Esophagus muscularis mucosa (tissue), 4 donors: ENCODE results near the gene DPEP2. TPM values are rescaled to one million over a fixed set of nuclear protein-coding genes. Genes with fewer than 3 reads are reported as not detected.
A peak's percentile ranks its signal among the peaks of the same experiment; 100 is the strongest.

Experiments
- DNase-seq: peaks from one replicate; pipeline ENCODE4 v3.0.0-alpha.2; 2017; ENCODE audit errors: extremely low spot score
- H3K27ac ChIP-seq, 4 donors: fragments of 200-600 bp; sonication (generic); replicated peaks in 1 of 4; 1 replicate in 3 of 4; 2 replicates in 1 of 4; pipeline ENCODE4 v1.5.1; 2016 to 2019; ENCODE audit warnings: mild to moderate bottlenecking in 1 of 4
- H3K27me3 ChIP-seq, 4 donors: fragments of 200-600 bp; sonication (generic); one replicate each; pipeline versions ENCODE4 v1.5.1 to v1.6.0; 2016 to 2019
- H3K36me3 ChIP-seq, 4 donors: fragments of 200-600 bp; sonication (generic); one replicate each; pipeline ENCODE4 v1.5.1; 2016 to 2019
- H3K4me1 ChIP-seq, 4 donors: fragments of 200-600 bp; sonication (generic); one replicate each; pipeline ENCODE4 v1.5.1; 2016 to 2019
- H3K4me3 ChIP-seq, 4 donors: fragments of 200-600 bp; sonication (generic); 1 replicate in 2 of 4; 2 replicates in 2 of 4; pipeline ENCODE4 v1.5.1; 2016 to 2019; ENCODE audit warnings: mild to moderate bottlenecking in 4 of 4, moderate library complexity in 1 of 4
- H3K9me3 ChIP-seq, 4 donors: fragments of 200-600 bp; sonication (generic); 1 replicate in 3 of 4; 2 replicates in 1 of 4; pipeline ENCODE4 v1.5.1; 2016 to 2019
- EP300 ChIP-seq: sonication (generic); formaldehyde crosslinking; IDR thresholded peaks from one replicate; pipeline ENCODE4 v1.6.1; 2017; ENCODE audit warnings: antibody characterized with exemption
- POLR2A ChIP-seq: fragments of 450-650 bp; IDR thresholded peaks from one replicate; pipeline ENCODE4 v1.6.1; 2017; ENCODE audit warnings: antibody characterized with exemption, moderate library complexity, mild to moderate bottlenecking, low read depth
- POLR2AphosphoS5 ChIP-seq, 2 donors: sonication (generic); formaldehyde crosslinking; IDR thresholded peaks; one replicate each; pipeline ENCODE4 v1.6.1; 2017; ENCODE audit warnings: antibody characterized with exemption in 2 of 2
- WGBS: methylation state at CpG from one replicate; pipeline ENCODE4 v1.1.5; 2018; 5-methylcytosine and 5-hydroxymethylcytosine counted together
- intact Hi-C: fragments of 100-400 bp; cut with DNase I; formaldehyde crosslinking; loops from one replicate; pipeline ENCODE4 v1.15.1; 2023
- total RNA-seq, 4 donors: library from RNA; depleted of rRNA; stranded (reverse); fragments of >200 nt; gene quantifications; one replicate each; pipeline versions ENCODE4 v1.1.0 to v1.2.1, GENCODE V29; 2016
- TF ChIP-seq, protein P1 (sequence below), 3 experiments: fragments of 200-600 bp in 2 of 3; fragments of 450-650 bp in 1 of 3; sonication (generic) in 2 of 3; IDR thresholded peaks; one replicate each; pipeline ENCODE4 v1.5.1; 2017 to 2019; ENCODE audit warnings: antibody characterized with exemption in 3 of 3, mild to moderate bottlenecking in 2 of 3, moderate library complexity in 1 of 3

DPEP2 gene
- total RNA-seq, 4 donors from 2014 or later: 1.4 to 5.5 (median 3.7) TPM

DNA sequence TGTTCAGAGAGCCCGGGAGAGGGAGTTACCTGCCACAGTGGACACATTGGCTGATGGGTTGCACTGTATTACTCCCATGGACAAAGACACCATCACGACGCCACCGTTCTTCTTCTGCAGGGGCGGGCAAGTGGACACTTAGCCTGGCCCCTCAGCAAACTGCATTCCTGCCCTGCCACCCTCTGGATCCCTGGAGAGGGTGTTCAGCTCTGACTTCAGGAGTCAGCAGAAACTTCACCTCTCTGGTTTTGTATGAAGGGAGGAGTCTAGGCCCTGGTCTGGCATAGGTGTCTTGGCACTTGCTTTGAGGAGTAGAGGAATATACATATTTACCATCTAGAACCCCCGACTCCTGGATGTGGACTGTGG, 9.3 kb downstream of the DPEP2 start:
- Histone ChIP-seq H3K4me3 (no peak overlapping the region), H3K9me3 (no peaks in the 10 kb centered on the region), H3K36me3 (no peaks in the 10 kb centered on the region), H3K27ac (no peak overlapping the region), H3K27me3 (no peaks in the 10 kb centered on the region), H3K4me1 (peaks cover 12 to 19% (median 14%) of the 10 kb centered on the region in 4 donors)
- WGBS: 71% methylated on average over 5 of the region's 6 CpGs
- no peak for DNase-seq
- intact Hi-C loops: loop anchor here (5.0 kb wide), 2 partner anchors 52 to 237 kb away; no protein-coding TSS in a partner anchor
- TF ChIP-seq, protein P1, sequence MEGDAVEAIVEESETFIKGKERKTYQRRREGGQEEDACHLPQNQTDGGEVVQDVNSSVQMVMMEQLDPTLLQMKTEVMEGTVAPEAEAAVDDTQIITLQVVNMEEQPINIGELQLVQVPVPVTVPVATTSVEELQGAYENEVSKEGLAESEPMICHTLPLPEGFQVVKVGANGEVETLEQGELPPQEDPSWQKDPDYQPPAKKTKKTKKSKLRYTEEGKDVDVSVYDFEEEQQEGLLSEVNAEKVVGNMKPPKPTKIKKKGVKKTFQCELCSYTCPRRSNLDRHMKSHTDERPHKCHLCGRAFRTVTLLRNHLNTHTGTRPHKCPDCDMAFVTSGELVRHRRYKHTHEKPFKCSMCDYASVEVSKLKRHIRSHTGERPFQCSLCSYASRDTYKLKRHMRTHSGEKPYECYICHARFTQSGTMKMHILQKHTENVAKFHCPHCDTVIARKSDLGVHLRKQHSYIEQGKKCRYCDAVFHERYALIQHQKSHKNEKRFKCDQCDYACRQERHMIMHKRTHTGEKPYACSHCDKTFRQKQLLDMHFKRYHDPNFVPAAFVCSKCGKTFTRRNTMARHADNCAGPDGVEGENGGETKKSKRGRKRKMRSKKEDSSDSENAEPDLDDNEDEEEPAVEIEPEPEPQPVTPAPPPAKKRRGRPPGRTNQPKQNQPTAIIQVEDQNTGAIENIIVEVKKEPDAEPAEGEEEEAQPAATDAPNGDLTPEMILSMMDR (IDR thresholded peaks at IDR 0.05): no peak
- no peak for TF ChIP-seq POLR2A

GRCh38 chr16:67989322-67990017, 9.8 kb downstream of the DPEP2 start:
- Histone ChIP-seq H3K4me1 (peaks cover 17 to 24% (median 19%) of the 10 kb centered on the region in 4 donors), H3K9me3 (no peaks in the 10 kb centered on the region), H3K36me3 (no peaks in the 10 kb centered on the region), H3K4me3 (no peak overlapping the region), H3K27me3 (no peaks in the 10 kb centered on the region), H3K27ac (no peak overlapping the region)
- no peak for DNase-seq
- intact Hi-C loops: loop anchor here (5.0 kb wide), 2 partner anchors 53 to 238 kb away; no protein-coding TSS in a partner anchor
- 91% methylated on average over 4 of the region's 8 CpGs for WGBS
- no peak for TF ChIP-seq EP300
- no peak for TF ChIP-seq POLR2A
- no peak for TF ChIP-seq POLR2AphosphoS5 (IDR thresholded peaks at IDR 0.05)
- TF ChIP-seq, protein P1 (IDR thresholded peaks at IDR 0.05): no peak

DNA sequence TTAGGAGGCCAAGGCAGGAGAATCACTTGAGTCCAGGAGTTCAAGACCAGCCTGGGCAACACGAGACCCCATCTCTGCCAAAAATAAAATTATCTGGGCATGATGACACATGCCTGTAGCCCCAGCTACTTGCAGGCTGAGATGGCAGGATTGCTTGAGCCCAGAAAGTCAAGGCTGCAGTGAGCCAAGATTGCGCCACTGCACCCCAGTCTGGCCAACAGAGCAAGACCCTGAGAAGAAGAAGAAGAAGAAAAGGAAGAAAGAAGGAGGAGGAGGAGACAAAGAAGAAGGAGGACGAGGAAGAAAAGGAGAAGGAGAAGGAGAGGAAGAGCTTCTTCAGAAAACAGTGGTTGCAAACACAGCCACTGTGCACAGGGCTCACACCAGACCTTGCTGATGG, 10.6 kb downstream of the DPEP2 start:
- DNase-seq: no peak
- TF ChIP-seq POLR2AphosphoS5 (IDR thresholded peaks at IDR 0.05) (no peak), EP300 (no peak), POLR2A (no peak)
- TF ChIP-seq, protein P1 (IDR thresholded peaks at IDR 0.05): no peak
- H3K9me3 ChIP-seq: no peaks in the 10 kb centered on the region
- no peak overlapping the region for H3K4me3 ChIP-seq
- H3K27ac ChIP-seq: no peak overlapping the region
- H3K27me3 ChIP-seq: peaks cover 0 to under 1% (median 0%) of the 10 kb centered on the region in 4 donors
- H3K4me1 ChIP-seq: peaks cover 14 to 28% (median 23%) of the 10 kb centered on the region in 4 donors
- WGBS: 81% methylated on average over 3 of the region's 3 CpGs
- no peaks in the 10 kb centered on the region for H3K36me3 ChIP-seq
- intact Hi-C loops: no loop called here

DNA sequence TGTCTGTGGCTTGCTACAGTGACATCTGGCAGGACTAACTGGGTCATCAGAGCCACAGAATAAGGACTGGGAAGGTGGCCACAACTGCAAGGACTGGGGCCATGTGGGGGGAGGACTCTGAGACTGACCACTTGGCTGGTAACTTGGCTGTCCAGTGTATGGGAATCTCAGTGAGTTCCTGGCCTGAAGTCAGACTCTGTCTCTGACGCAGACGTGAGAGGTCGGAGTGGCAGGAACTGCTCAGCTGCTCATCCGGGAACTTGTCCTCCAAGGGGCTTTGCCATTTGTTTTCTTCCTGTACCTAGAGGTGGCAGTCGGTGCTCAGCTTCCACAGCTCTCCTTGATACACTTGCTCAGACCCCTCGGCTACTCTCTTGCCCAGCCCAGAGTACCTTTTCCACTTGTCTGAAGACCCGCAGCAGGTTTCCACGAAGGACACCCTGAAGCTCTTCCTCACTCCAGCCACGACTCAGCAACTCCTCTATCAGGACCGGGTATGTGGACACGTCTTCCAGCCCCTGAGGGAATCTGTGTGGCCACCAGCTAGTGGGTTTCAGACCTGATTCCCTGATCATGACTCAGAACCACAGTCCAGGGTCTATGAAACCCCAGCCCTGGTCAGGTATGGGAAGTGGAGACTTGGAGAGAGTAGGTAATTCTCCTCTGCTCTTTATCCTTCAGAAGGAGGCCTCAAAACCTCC, 11.7 kb downstream of the DPEP2 start:
- Histone ChIP-seq H3K9me3 (no peaks in the 10 kb centered on the region), H3K27me3 (peaks cover 0 to 6% (median 0%) of the 10 kb centered on the region in 4 donors), H3K4me1 (peaks cover 4 to 22% (median 14%) of the 10 kb centered on the region in 4 donors), H3K4me3 (no peak overlapping the region), H3K36me3 (no peaks in the 10 kb centered on the region), H3K27ac (peak overlapping the region in 1 of 4 donors; percentile 5)
- DNase-seq: no peak
- TF ChIP-seq, protein P1 (IDR thresholded peaks at IDR 0.05): no peak
- TF ChIP-seq POLR2A: peak; percentile 12
- no peak for TF ChIP-seq POLR2AphosphoS5 (IDR thresholded peaks at IDR 0.05)
- intact Hi-C loops: no loop called here
- WGBS: 65% methylated on average over 10 of the region's 11 CpGs
